ENCODE measurements around the gene SSX7.
"Not testable (repeated sequence)": the region's sequence is repeated elsewhere in the genome, so short reads cannot be mapped to it uniquely, and the experiment has no call there.

Gene SSX7

DNA sequence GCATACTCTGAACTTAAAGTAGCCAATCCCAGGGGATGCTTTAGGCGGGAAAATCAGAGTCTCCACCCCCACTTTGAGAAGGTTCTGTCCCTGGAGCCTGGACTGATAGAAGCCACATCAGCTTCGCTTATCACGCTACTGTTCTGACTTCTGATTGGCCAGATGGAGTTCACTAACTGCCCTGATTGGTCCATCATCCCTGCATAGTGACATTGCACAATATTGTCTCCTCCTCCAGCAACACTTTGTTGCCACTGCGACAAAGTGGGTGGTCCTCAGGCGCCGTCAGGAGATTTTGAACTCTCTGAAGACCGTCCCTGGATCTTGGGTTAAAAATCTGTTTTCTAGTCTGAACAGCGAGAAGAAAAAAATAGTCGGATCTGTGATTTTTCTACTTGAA is at the start of gene SSX7:
TSS of gene SSX7 (minus strand) at position 101 of the 400 bp plus-strand sequence. CDS start 1,428 bp downstream, outside the sequence.
- not testable (repeated sequence) for FAIRE-seq

GRCh38 chrX:52692034-52692433 is 37.3 kb upstream of the SSX7 start:
- not testable (repeated sequence) for FAIRE-seq

DNA sequence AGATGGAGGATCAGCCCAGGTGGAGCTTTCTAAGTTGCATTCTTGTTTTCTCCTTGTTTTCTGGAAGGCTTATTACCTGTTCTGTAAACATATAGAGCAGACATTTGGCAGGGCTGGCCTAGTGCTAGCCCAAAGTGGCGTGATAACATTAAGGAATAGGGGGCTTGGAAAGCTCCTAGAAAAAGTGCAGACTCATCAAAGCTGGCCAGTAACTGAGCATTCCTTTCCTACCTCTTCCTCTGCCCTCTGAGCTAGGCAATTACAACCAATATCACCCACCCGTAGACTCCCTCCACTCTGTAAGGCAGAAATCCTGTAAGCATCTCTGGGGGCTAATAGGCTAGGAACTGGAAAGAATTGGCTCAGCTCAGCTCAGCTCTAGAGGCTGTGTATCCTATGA is 7.5 kb upstream of the SSX7 start:
- not testable (repeated sequence) for FAIRE-seq

- FAIRE-seq, result not testable (repeated sequence)
Observed at GRCh38 chrX:52655475-52655874, 775 bp upstream of the SSX7 start.

DNA sequence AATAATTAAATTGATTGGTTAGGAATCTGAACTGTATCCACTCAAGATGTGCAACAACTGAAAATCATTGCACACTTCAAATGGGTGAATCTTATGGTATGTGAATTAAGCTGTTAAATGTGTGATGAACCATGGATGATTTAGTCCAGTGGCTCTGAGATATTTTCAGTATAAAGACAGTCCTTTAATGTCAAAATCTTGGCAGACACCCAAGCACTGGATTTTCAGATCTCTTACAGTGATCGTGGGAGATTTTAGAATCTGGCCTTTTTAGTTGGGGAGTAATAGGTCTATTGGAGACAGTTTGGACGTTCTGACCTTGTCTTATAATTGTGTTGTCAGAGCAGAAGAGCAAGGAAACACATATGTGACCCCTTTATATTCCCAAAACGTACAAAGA is 4.0 kb downstream of the SSX7 start:
- FAIRE-seq, result not testable (repeated sequence)

DNA sequence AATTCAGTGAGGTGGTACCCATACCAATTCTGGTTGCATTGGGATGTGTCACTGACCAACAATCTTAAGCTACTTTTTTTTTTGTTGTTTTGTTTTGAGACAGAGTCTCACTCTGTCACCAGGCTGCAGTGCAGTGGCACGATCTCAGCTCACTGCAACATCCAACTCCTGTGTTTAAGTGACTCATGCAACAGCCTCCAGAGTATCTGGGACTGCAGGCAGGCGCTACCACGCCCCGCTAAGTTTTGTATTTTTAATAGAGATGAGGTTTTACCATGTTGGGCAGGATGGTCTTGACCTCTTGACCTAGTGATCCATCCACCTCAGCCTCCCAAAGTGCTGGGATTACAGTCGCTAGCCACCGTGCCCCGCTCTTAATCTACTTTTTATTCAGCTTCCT is 5.7 kb downstream of the SSX7 start:
- FAIRE-seq, result not testable (repeated sequence)

DNA sequence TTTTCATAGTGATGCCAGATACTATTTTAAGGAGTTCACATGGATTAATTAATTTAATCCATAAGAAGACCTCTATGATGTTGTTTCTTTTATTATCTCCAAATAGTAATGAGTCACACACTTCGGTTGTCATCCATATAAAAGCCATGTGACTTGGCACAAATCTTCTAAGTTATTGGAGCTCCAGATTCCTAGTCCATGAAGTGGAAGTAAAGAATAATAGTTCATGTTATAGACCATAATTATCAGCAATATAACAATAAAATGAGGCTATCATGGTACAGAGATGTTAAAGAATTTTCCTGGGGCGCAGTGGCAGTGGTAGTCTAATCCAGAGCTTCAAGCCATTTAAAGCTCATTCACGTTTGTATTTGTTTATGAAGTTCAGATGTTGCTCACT is 26.2 kb downstream of the SSX7 start:
- FAIRE-seq, result not testable (repeated sequence)

DNA sequence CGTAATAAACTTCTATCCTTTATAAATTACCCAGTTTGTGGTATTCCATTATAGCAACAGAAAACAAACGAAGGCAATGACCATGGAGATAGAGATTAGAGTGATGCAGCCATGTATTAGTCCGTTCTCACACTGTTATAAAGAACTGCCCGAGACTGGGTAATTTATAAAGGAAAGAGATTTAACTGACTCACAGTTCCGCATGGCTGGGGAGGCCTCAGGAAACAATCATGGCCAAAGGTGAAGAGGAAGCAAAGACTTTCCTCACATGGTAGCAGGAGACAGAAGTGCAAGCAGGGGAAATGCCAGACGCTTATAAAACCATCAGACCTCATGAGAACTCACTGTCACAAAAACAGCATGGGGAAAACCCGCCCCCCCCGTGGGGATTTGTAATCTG is 34.0 kb downstream of the SSX7 start:
- FAIRE-seq, result not testable (repeated sequence)

DNA sequence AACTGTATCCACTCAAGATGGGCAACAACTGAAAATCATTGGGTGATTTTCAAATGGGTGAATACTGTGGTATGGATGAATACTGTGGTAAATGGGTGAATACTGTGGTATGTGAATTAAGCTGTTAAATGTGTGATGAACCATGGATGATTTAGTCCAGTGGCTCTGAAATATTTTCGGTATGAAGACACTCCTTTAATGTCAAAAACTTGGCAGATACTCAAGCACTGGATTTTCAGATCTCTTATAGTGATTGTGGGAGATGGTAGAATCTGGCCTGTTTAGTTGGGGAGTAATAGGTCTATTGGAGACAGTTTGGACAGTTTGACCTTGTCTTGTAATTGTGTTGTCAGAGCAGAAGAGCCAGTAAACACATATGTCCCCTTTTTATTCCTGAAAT is 45.7 kb downstream of the SSX7 start:
- FAIRE-seq, result no peak

DNA sequence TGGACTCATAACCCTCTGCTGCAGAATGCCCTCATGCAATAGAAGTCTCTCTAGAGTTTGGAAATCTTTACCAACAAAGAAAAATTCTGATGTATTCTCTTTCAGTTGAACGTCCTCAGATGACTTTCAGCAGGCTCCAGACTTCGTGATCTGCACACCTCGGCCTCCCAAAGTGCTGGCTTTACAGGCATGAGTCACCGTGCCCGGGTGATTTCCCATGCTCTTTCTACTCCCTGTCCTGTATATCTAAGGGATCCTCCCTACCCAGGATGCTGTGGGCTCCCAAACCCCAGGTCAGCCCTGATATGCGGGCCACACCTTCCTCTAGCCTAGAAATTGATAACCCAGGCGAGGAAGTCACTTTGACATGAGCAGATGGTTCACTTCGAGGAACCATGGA is 51.5 kb downstream of the SSX7 start:
- FAIRE-seq, result not testable (repeated sequence)

DNA sequence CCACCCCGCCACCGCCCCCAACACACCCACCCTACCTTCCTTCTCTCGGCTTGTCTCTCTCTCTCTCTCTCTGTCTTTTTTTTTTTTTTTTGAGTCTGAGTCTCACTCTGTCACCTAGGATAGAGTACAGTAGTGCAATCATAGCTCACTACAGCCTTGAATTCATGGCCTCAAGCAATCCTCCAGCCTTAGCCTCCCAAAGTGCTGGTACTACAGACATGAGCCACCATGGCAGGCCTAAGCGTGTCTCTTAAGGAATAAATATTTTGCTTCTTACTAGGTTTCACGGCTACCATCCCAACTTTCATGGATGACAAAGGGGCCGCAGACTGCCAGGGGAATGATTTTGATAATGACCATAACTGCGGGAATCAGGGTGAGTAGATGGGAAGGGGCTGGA is 55.8 kb downstream of the SSX7 start:
- FAIRE-seq, result no peak

GRCh38 chrX:52594658-52595057 is 60.0 kb downstream of the SSX7 start:
- FAIRE-seq, result no peak
